ENCODE results near the gene PPARG.

DNA sequence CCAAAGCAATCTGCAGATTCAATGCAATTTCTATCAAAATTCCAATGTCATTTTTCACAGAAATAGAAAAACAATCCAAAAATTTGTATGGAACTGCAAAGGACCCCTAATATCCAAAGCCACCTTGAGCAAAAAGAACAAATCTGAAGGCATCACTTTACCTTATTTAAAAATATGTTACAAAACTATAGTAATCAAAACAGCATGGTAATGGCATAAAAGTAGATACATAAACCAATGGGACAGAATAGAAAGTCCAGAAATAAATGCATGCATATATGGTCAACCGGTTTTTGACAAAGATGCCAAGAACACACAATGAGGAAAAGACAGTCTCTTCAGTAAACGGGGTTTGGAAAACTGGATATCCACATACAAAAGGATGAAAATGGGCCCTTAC, 39.4 kb upstream of the PPARG start:
- no peak for TF ChIP-seq CTCF (IDR thresholded peaks at IDR 0.05 in 8 of 11, conservative IDR thresholded peaks at IDR 0.05 in 3 of 11)
- TF ChIP-seq POLR2AphosphoS5 (IDR thresholded peaks at IDR 0.05) = no peak

Data from spleen (tissue), 7 donors.